GM12878 (cell line): ENCODE measurements around the gene TDRKH. TPM values are rescaled to one million over a fixed set of nuclear protein-coding genes. Genes with fewer than 3 reads are reported as not detected.

Source experiments
- ATAC-seq: fragments of 200-7000 bp; cut with Tn5 transposase; 3 replicates; pipeline ENCODE4 v1.9.1; 2020; ENCODE audit warnings: mild to moderate bottlenecking, moderate library complexity
- BruUV-seq: library from RNA; stranded (reverse); fragments of 400-500 nt; replicated peaks from 2 replicates; lab custom pipeline; 2021; lab: Mats Ljungman, UMichigan
- CTCF ChIA-PET: fragments of 300-600 bp; sonication (Branson Sonifier 250); formaldehyde crosslinking; extraction: SDS; loops from one replicate; lab custom pipeline; 2021; ENCODE audit warnings: inconsistent platforms; lab: Yijun Ruan, JAX
- POLR2A ChIA-PET: fragments of 350-600 bp; formaldehyde crosslinking; extraction: SDS; loops from one replicate; lab custom pipeline; 2021; ENCODE audit warnings: inconsistent platforms; lab: Charles Lee
- RAD21 ChIA-PET: fragments of 300-600 bp; sonication (Branson Sonifier 250); formaldehyde crosslinking; loops from one replicate; lab custom pipeline; 2023; ENCODE audit warnings: antibody characterized with exemption; ENCODE audit not compliant: unreplicated experiment; lab: Charles Lee
- SMC1A ChIA-PET: fragments of 300-600 bp; sonication (Branson Sonifier 250); formaldehyde crosslinking; loops from one replicate; lab custom pipeline; 2023; ENCODE audit not compliant: unreplicated experiment, uncharacterized antibody; lab: Charles Lee
- DNase-seq: peaks from one replicate; pipeline ENCODE4 v3.0.0-alpha.2; 2011; ENCODE audit warnings: low read depth, low spot score
- FAIRE-seq: peaks from 3 replicates; lab custom pipeline; 2011; peaks lifted over from hg19 to GRCh38; lab: Jason Lieb, UNC
- H2AFZ ChIP-seq: 2 replicates; pipeline ENCODE4 v1.6.0; 2011; ENCODE audit warnings: low read depth, low read length, control low read depth; ENCODE audit not compliant: control insufficient read depth
- H3K27ac ChIP-seq: 2 replicates; pipeline ENCODE4 v1.5.1; 2011; ENCODE audit warnings: control low read depth; ENCODE audit not compliant: control insufficient read depth, insufficient read depth
- H3K27me3 ChIP-seq, 2 experiments: replicated peaks in 1 of 2; 2 replicates each; pipeline versions ENCODE4 v1.6.0 to v1.6.1; 2011; ENCODE audit warnings: low read length in 1 of 2; ENCODE audit not compliant: control insufficient read depth in 2 of 2, insufficient read depth in 2 of 2
- H3K36me3 ChIP-seq, 2 experiments: 2 replicates each; pipeline ENCODE4 v1.5.1; 2011; ENCODE audit warnings: low read length in 1 of 2; ENCODE audit not compliant: control insufficient read depth in 2 of 2, insufficient read depth in 2 of 2
- H3K4me1 ChIP-seq: 2 replicates; pipeline ENCODE4 v1.6.1; 2011; ENCODE audit warnings: mild to moderate bottlenecking, low read length, moderate library complexity, mixed read lengths; ENCODE audit not compliant: control insufficient read depth, insufficient read depth
- H3K4me2 ChIP-seq: 2 replicates; pipeline ENCODE4 v1.6.0; 2011; ENCODE audit warnings: control low read depth; ENCODE audit not compliant: control insufficient read depth, insufficient read depth
- H3K4me3 ChIP-seq: fragments of 200-600 bp; sonication (generic); 2 replicates; pipeline ENCODE4 v1.5.1; 2016
- H3K79me2 ChIP-seq: 2 replicates; pipeline ENCODE4 v1.6.0; 2011; ENCODE audit warnings: low read length; ENCODE audit not compliant: control insufficient read depth, insufficient read depth
- H3K9ac ChIP-seq: 2 replicates; pipeline ENCODE4 v1.8.0; 2011; ENCODE audit warnings: low read length, control low read depth, mixed read lengths; ENCODE audit not compliant: control insufficient read depth, insufficient read depth
- H3K9me3 ChIP-seq: replicated peaks from 3 replicates; pipeline ENCODE4 v1.5.1; 2011; ENCODE audit warnings: mild to moderate bottlenecking, low read length; ENCODE audit not compliant: control insufficient read depth, insufficient read depth
- H4K20me1 ChIP-seq: 2 replicates; pipeline ENCODE4 v1.6.0; 2011; ENCODE audit not compliant: control insufficient read depth, insufficient read depth
- BCL3 ChIP-seq: IDR thresholded peaks from 2 replicates; pipeline ENCODE4 v1.6.1; 2011; ENCODE audit warnings: borderline replicate concordance, low read depth, mild to moderate bottlenecking, moderate library complexity, low read length; ENCODE audit not compliant: insufficient read depth, poor library complexity, severe bottlenecking
- BCLAF1 ChIP-seq: fragments of 450-650 bp; IDR thresholded peaks from 2 replicates; pipeline ENCODE4 v1.6.1; 2017; ENCODE audit warnings: antibody characterized with exemption, mild to moderate bottlenecking, moderate library complexity
- E2F8 ChIP-seq: fragments of 450-650 bp; IDR thresholded peaks from 2 replicates; pipeline ENCODE4 v1.6.1; 2018; ENCODE audit warnings: mild to moderate bottlenecking, low read depth, moderate library complexity; ENCODE audit not compliant: partially characterized antibody
- IKZF1 ChIP-seq: fragments of 450-650 bp; conservative IDR thresholded peaks from 2 replicates; pipeline ENCODE4 v1.6.1; 2017; ENCODE audit warnings: antibody characterized with exemption, mild to moderate bottlenecking
- JUND ChIP-seq: IDR thresholded peaks from 2 replicates; pipeline ENCODE4 v1.6.1; 2012; ENCODE audit warnings: low read depth, mild to moderate bottlenecking, low read length, improper control_type of control experiment, moderate library complexity
- NFXL1 ChIP-seq: fragments of 450-650 bp; IDR thresholded peaks from 2 replicates; pipeline ENCODE4 v1.6.1; 2017; ENCODE audit warnings: antibody characterized with exemption, mild to moderate bottlenecking, borderline replicate concordance
- USF2 ChIP-seq: IDR thresholded peaks from 2 replicates; pipeline ENCODE4 v1.6.1; 2011; ENCODE audit warnings: low read depth, low read length, improper control_type of control experiment, borderline replicate concordance
- ZSCAN29 ChIP-seq: fragments of 450-650 bp; IDR thresholded peaks from 2 replicates; pipeline ENCODE4 v1.6.1; 2017; ENCODE audit warnings: mild to moderate bottlenecking, moderate library complexity
- WGBS: methylation state at CpG from one replicate; pipeline ENCODE4 v1.1.6; 2016; ENCODE audit warnings: low lambda C conversion rate; ENCODE audit not compliant: insufficient replicate concordance, insufficient coverage; ENCODE audit errors: missing lambda C conversion rate; 5-methylcytosine and 5-hydroxymethylcytosine counted together
- in situ Hi-C: fragments of 300-500 bp; cut with MboI; formaldehyde crosslinking; loops from 9 replicates; pipeline ENCODE4 v1.14.3; 2018; ENCODE audit warnings: mixed read lengths
- intact Hi-C: fragments of 100-400 bp; cut with micrococcal nuclease; formaldehyde crosslinking; loops from one replicate; pipeline ENCODE4 v1.14.2; 2022; ENCODE audit not compliant: unreplicated experiment
- polyA plus RNA-seq, 11 experiments: library from polyadenylated mRNA; depleted of rRNA in 4 of 11; unstranded in 6 of 11; stranded (reverse) in 5 of 11; fragments of >200 nt; fragmentation: Nextera tagmentation in 4 of 11; fragmentation: Illumina TruSeq in 1 of 11; extraction: Ambion mirVana in 4 of 11; extraction: Trizol in 1 of 11; gene quantifications; 1 replicate in 1 of 11; 2 replicates in 10 of 11; pipeline versions ENCODE4 v1.2.1 to v1.2.3, GENCODE V29; 2011 to 2016; ENCODE audit warnings: inconsistent platforms in 2 of 11, missing spikeins in 2 of 11, low read depth in 1 of 11
- total RNA-seq, 4 experiments: library from RNA; depleted of rRNA in 3 of 4; stranded (reverse); fragments of >200 nt in 3 of 4; fragmentation: Illumina TruSeq in 1 of 4; extraction: Trizol in 1 of 4; gene quantifications; 2 replicates each; pipeline versions ENCODE4 v1.2.1 to v1.2.3, GENCODE V29; 2013 to 2021

The TDRKH gene
- total and polyA plus RNA-seq, 10 of the 15 experiments (the other 5 are each of a cell fraction or from before 2014, with no cell fraction given) = 1.3 to 8.4 (median 2.9) TPM

GRCh38 chr1:151756291-151756690 is 34.0 kb downstream of the TDRKH start:
- no peaks in the 10 kb centered on the region for H4K20me1 ChIP-seq
- H3K27me3 ChIP-seq = no peaks in the 10 kb centered on the region
- ATAC-seq = no peak
- ChIA-PET RAD21 (no interaction called here), SMC1A (interaction anchor here (0.6 to 1.7 kb wide), 2 partner anchors 80 to 580 kb away, joined by 3 read pairs; partner anchors contain the start of gene TMOD4), CTCF (interaction anchor here (1.3 kb wide), 1 partner anchor 13 kb away, joined by 3 read pairs; no protein-coding TSS in a partner anchor), POLR2A (no interaction called here)
- peaks cover 5 to 19% of the 10 kb centered on the region in 2 experiments; a peak in 3 of 4 replicates for H3K36me3 ChIP-seq
- no peaks in the 10 kb centered on the region for H3K4me1 ChIP-seq
- no peak overlapping the region for H2AFZ ChIP-seq
- H3K9me3 ChIP-seq = no peaks in the 10 kb centered on the region
- no peak for DNase-seq
- no peak overlapping the region for H3K27ac ChIP-seq
- no TSS peak for BruUV-seq
- intact Hi-C loops (no loop called here), in situ Hi-C loops (no loop called here)
- no peak for TF ChIP-seq ZSCAN29
- no peak overlapping the region for H3K9ac ChIP-seq
- WGBS = 91% methylated on average over 1 of the region's 1 CpG
- no peak for FAIRE-seq
- H3K4me2 ChIP-seq = no peak overlapping the region
- no peak overlapping the region for H3K4me3 ChIP-seq
- H3K79me2 ChIP-seq = no peaks in the 10 kb centered on the region

- Histone ChIP-seq H3K27ac (no peak overlapping the region), H2AFZ (no peak overlapping the region), H3K27me3 (no peaks in the 10 kb centered on the region; a peak in 1 of 4 replicates), H3K79me2 (no peaks in the 10 kb centered on the region), H4K20me1 (no peaks in the 10 kb centered on the region), H3K36me3 (no peaks in the 10 kb centered on the region), H3K9me3 (peaks cover 7% of the 10 kb centered on the region; the same call in 1 of the 3 replicates), H3K4me1 (no peaks in the 10 kb centered on the region), H3K4me3 (no peak overlapping the region), H3K9ac (no peak overlapping the region), H3K4me2 (no peak overlapping the region)
- intact Hi-C loops = no loop called here
- 21% methylated on average over 4 of the region's 4 CpGs for WGBS
- FAIRE-seq = no peak
- no peak for DNase-seq
- RAD21 ChIA-PET = no interaction called here
- CTCF ChIA-PET = no interaction called here
- SMC1A ChIA-PET = interaction anchor here (1.4 kb wide), 1 partner anchor 12 kb away, joined by 3 read pairs; no protein-coding TSS in a partner anchor
- no peak for ATAC-seq
- no TSS peak for BruUV-seq
- in situ Hi-C loops = no loop called here
- POLR2A ChIA-PET = no interaction called here
- TF ChIP-seq BCL3 = no peak
- TF ChIP-seq USF2 = no peak
- TF ChIP-seq BCLAF1 = no peak
- TF ChIP-seq NFXL1 = no peak
- TF ChIP-seq JUND = no peak
- no peak for TF ChIP-seq E2F8
- no peak for TF ChIP-seq IKZF1
Observed at GRCh38 chr1:151741516-151741915, 48.8 kb downstream of the TDRKH start.
